HEK293T (cell line): ENCODE measurements around the gene RBKS.

Experiments
- BHLHE40 ChIP-seq: fragments of 450-650 bp; IDR thresholded peaks from 2 replicates; pipeline ENCODE4 v1.6.1; 2016; ENCODE audit warnings: mild to moderate bottlenecking, moderate library complexity, borderline replicate concordance
- CTBP1 ChIP-seq: fragments of 450-650 bp; IDR thresholded peaks from 2 replicates; pipeline ENCODE4 v1.6.1; 2016; ENCODE audit warnings: borderline replicate concordance
- ELF4 ChIP-seq: fragments of 450-650 bp; IDR thresholded peaks from 2 replicates; pipeline ENCODE4 v1.6.1; 2017; ENCODE audit warnings: antibody characterized with exemption
- FOXK2 ChIP-seq: fragments of 450-650 bp; IDR thresholded peaks from 2 replicates; pipeline ENCODE4 v1.6.1; 2016; ENCODE audit warnings: mild to moderate bottlenecking
- FOXM1 ChIP-seq: fragments of 450-650 bp; IDR thresholded peaks from 2 replicates; pipeline ENCODE4 v1.6.1; 2017; ENCODE audit warnings: mild to moderate bottlenecking, borderline replicate concordance
- HDGF ChIP-seq: fragments of 450-650 bp; IDR thresholded peaks from 2 replicates; pipeline ENCODE4 v1.6.1; 2017; ENCODE audit warnings: antibody characterized with exemption, borderline replicate concordance
- L3MBTL2 ChIP-seq: fragments of 450-650 bp; conservative IDR thresholded peaks from 2 replicates; pipeline ENCODE4 v1.6.1; 2016; ENCODE audit warnings: mild to moderate bottlenecking
- LEF1 ChIP-seq: fragments of 450-650 bp; IDR thresholded peaks from 2 replicates; pipeline ENCODE4 v1.6.1; 2017; ENCODE audit warnings: mild to moderate bottlenecking, borderline replicate concordance
- NFRKB ChIP-seq: fragments of 450-650 bp; IDR thresholded peaks from 2 replicates; pipeline ENCODE4 v1.6.1; 2016; ENCODE audit warnings: mild to moderate bottlenecking, moderate library complexity
- SP1 ChIP-seq: fragments of 450-650 bp; IDR thresholded peaks from 2 replicates; pipeline ENCODE4 v1.6.1; 2017
- SUZ12 ChIP-seq: fragments of 450-650 bp; IDR thresholded peaks from 2 replicates; pipeline ENCODE4 v1.6.1; 2016; ENCODE audit warnings: mild to moderate bottlenecking
- TARDBP ChIP-seq: fragments of 450-650 bp; IDR thresholded peaks from 2 replicates; pipeline ENCODE4 v1.6.1; 2016
- ZNF384 ChIP-seq: fragments of 450-650 bp; IDR thresholded peaks from 2 replicates; pipeline ENCODE4 v1.6.1; 2016
- TF ChIP-seq, protein P1 (sequence below): fragments of 450-650 bp; IDR thresholded peaks from 2 replicates; pipeline ENCODE4 v1.6.1; 2016

DNA sequence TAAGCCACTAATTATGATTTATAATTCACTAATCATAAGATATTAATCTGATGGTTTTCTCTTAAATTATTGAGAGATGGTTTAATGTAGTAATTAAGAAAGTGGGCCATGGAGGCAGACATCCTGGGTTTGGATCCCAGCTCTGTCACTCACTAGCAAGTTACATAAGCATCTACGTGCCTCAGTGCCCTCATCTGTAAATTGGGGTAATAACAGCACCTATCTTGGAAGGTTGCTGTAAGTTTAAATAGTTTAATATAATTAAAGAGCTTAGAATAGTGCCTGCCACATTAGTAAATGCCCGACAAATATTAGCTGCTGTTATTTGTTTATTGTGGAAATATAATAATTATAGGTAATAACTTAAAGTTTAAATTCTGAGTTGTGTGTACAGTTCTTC, 31.2 kb upstream of the RBKS start:
- TF ChIP-seq LEF1, result no peak
- TF ChIP-seq NFRKB, result no peak
- no peak for TF ChIP-seq SP1
- TF ChIP-seq CTBP1, result no peak
- no peak for TF ChIP-seq SUZ12
- no peak for TF ChIP-seq BHLHE40
- no peak for TF ChIP-seq TARDBP
- no peak for TF ChIP-seq HDGF
- TF ChIP-seq, protein P1, sequence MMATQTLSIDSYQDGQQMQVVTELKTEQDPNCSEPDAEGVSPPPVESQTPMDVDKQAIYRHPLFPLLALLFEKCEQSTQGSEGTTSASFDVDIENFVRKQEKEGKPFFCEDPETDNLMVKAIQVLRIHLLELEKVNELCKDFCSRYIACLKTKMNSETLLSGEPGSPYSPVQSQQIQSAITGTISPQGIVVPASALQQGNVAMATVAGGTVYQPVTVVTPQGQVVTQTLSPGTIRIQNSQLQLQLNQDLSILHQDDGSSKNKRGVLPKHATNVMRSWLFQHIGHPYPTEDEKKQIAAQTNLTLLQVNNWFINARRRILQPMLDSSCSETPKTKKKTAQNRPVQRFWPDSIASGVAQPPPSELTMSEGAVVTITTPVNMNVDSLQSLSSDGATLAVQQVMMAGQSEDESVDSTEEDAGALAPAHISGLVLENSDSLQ, result no peak
- no peak for TF ChIP-seq FOXM1
- no peak for TF ChIP-seq ELF4
- no peak for TF ChIP-seq FOXK2
- TF ChIP-seq L3MBTL2, result no peak
- no peak for TF ChIP-seq ZNF384
